K562 (cell line): ENCODE results near the gene MAGI1. TPM values are rescaled to one million over a fixed set of nuclear protein-coding genes. Genes with fewer than 3 reads are reported as not detected.

Experiments
- ATAC-seq: fragments of 200-7000 bp; cut with Tn5 transposase; 3 replicates; pipeline ENCODE4 v1.9.1; 2020; ENCODE audit warnings: moderate library complexity
- BruUV-seq: library from RNA; stranded (reverse); fragments of 400-500 nt; replicated peaks from 2 replicates; lab custom pipeline; 2021; lab: Mats Ljungman, UMichigan
- CTCF ChIA-PET: fragments of 300-600 bp; formaldehyde crosslinking; extraction: SDS; loops from one replicate; lab custom pipeline; 2021; ENCODE audit warnings: low intra/inter-chr PET ratio; lab: Yijun Ruan, JAX
- POLR2A ChIA-PET: fragments of 300-600, 350-650 bp; sonication (Branson Sonifier 250); formaldehyde crosslinking; extraction: SDS; loops from one replicate; lab custom pipeline; 2021; ENCODE audit warnings: antibody characterized with exemption, inconsistent platforms; lab: Yijun Ruan, JAX
- DNase-seq, 4 experiments: peaks; one replicate each; pipeline versions ENCODE4 v3.0.0 to v3.0.0-alpha.2; 2011 to 2018; ENCODE audit warnings: low spot score in 3 of 4, mixed read lengths in 3 of 4; ENCODE audit errors: extremely low read depth in 1 of 4
- FAIRE-seq: peaks from 2 replicates; lab custom pipeline; 2011; peaks lifted over from hg19 to GRCh38; lab: Jason Lieb, UNC
- H2AFZ ChIP-seq: 2 replicates; pipeline ENCODE4 v1.6.0; 2011; ENCODE audit warnings: low read depth, low read length, control low read depth, inconsistent platforms
- H3K27ac ChIP-seq: fragments of 200-600 bp; 3 replicates; pipeline ENCODE4 v1.8.0; 2011; ENCODE audit warnings: low read depth, mild to moderate bottlenecking, control low read depth, inconsistent platforms, low read length, moderate library complexity, mixed read lengths; ENCODE audit errors: extremely low read depth
- H3K27me3 ChIP-seq, 2 experiments: fragments of 300-600 bp in 1 of 2; 2 replicates in 1 of 2; 3 replicates in 1 of 2; pipeline versions ENCODE4 v1.6.0 to v1.8.0; 2011; ENCODE audit warnings: inconsistent platforms in 2 of 2, low read length in 2 of 2, mild to moderate bottlenecking in 1 of 2, mixed read lengths in 1 of 2, moderate library complexity in 1 of 2; ENCODE audit not compliant: control insufficient read depth in 2 of 2, insufficient read depth in 2 of 2
- H3K36me3 ChIP-seq: fragments of 300-600 bp; 3 replicates; pipeline ENCODE4 v1.8.0; 2011; ENCODE audit warnings: mild to moderate bottlenecking, low read length, inconsistent platforms; ENCODE audit not compliant: control insufficient read depth, insufficient read depth
- H3K4me1 ChIP-seq, 2 experiments: fragments of 200-600 bp in 1 of 2; replicated peaks in 1 of 2; 2 replicates in 1 of 2; 3 replicates in 1 of 2; pipeline versions ENCODE4 v1.5.1 to v1.8.0; 2011; ENCODE audit warnings: inconsistent platforms in 2 of 2, low read length in 2 of 2, mild to moderate bottlenecking in 1 of 2, mixed read lengths in 1 of 2, moderate library complexity in 1 of 2; ENCODE audit not compliant: control insufficient read depth in 2 of 2, insufficient read depth in 2 of 2
- H3K4me2 ChIP-seq: 2 replicates; pipeline ENCODE4 v1.6.1; 2011; ENCODE audit warnings: low read length, control low read depth, inconsistent platforms, mixed read lengths; ENCODE audit not compliant: insufficient read depth
- H3K4me3 ChIP-seq: fragments of 200-600 bp; sonication (generic), shearing (Covaris generic); 2 replicates; pipeline ENCODE4 v1.5.1; 2016; ENCODE audit warnings: control low read depth, inconsistent platforms
- H3K79me2 ChIP-seq: fragments of 200-600 bp; 3 replicates; pipeline ENCODE4 v1.8.0; 2011; ENCODE audit warnings: low read length, inconsistent platforms; ENCODE audit not compliant: control insufficient read depth, insufficient read depth
- H3K9ac ChIP-seq, 2 experiments: 2 replicates each; pipeline versions ENCODE4 v1.6.0 to v1.6.1; 2011; ENCODE audit warnings: low read depth in 2 of 2, low read length in 2 of 2, control low read depth in 1 of 2, inconsistent platforms in 1 of 2, mild to moderate bottlenecking in 1 of 2, mixed read lengths in 1 of 2; ENCODE audit not compliant: insufficient read depth in 1 of 2
- H3K9me1 ChIP-seq: one replicate; pipeline ENCODE4 v1.6.0; 2011; ENCODE audit warnings: inconsistent platforms, mild to moderate bottlenecking, low read length, moderate library complexity; ENCODE audit not compliant: control insufficient read depth, insufficient read depth
- H3K9me3 ChIP-seq: replicated peaks from 2 replicates; pipeline ENCODE4 v1.5.1; 2011; ENCODE audit warnings: low read depth, low read length, inconsistent platforms; ENCODE audit not compliant: control insufficient read depth, insufficient read depth
- H4K20me1 ChIP-seq: replicated peaks from 2 replicates; pipeline ENCODE4 v1.6.1; 2011; ENCODE audit warnings: low read length, inconsistent platforms, mixed read lengths; ENCODE audit not compliant: control insufficient read depth, insufficient read depth
- DIDO1 ChIP-seq: fragments of 450-650 bp; IDR thresholded peaks from 2 replicates; pipeline ENCODE4 v1.6.1; 2016; ENCODE audit warnings: low read depth, missing biosample characterization, missing genetic modification characterization
- GTF2A2 ChIP-seq: IDR thresholded peaks from 2 replicates; pipeline ENCODE4 v1.6.1; 2016; ENCODE audit warnings: mild to moderate bottlenecking, missing genetic modification characterization, missing compliant biosample characterization
- MEF2A ChIP-seq: IDR thresholded peaks from 2 replicates; pipeline ENCODE4 v1.6.1; 2011; ENCODE audit warnings: low read depth, mild to moderate bottlenecking, low read length, moderate library complexity; ENCODE audit not compliant: control insufficient read depth
- PURB ChIP-seq: sonication (generic); formaldehyde crosslinking; IDR thresholded peaks from 2 replicates; pipeline ENCODE4 v1.9.0; 2021; ENCODE audit warnings: low read depth, mild to moderate bottlenecking, missing genetic modification reagents
- SNAPC5 ChIP-seq: fragments of 250-450 bp; sonication (Bioruptor Pico); IDR thresholded peaks from 2 replicates; pipeline ENCODE4 v1.8.0; 2021; ENCODE audit warnings: moderate library complexity, mild to moderate bottlenecking, inconsistent platforms
- TARDBP ChIP-seq: fragments of 450-650 bp; IDR thresholded peaks from 2 replicates; pipeline ENCODE4 v1.6.1; 2016
- ZNF24 ChIP-seq: fragments of 450-650 bp; IDR thresholded peaks from 2 replicates; pipeline ENCODE4 v1.6.1; 2016
- ZNF57 ChIP-seq: fragments of 450-650 bp; formaldehyde crosslinking; IDR thresholded peaks from 2 replicates; pipeline ENCODE4 v1.4.0; 2020; ENCODE audit warnings: mild to moderate bottlenecking, moderate library complexity
- ZNF696 ChIP-seq: fragments of 250-450 bp; sonication (Bioruptor Pico); conservative IDR thresholded peaks from 2 replicates; pipeline ENCODE4 v1.4.0; 2020; ENCODE audit warnings: mild to moderate bottlenecking, moderate library complexity
- WGBS: fragments of 100-300 bp; shearing (Covaris generic); methylation state at CpG from one replicate; pipeline ENCODE4 v1.1.6; 2016; ENCODE audit warnings: low coverage, mixed read lengths; ENCODE audit not compliant: insufficient coverage; ENCODE audit errors: missing lambda C conversion rate; 5-methylcytosine and 5-hydroxymethylcytosine counted together
- in situ Hi-C: fragments of 300-500 bp; cut with MboI; formaldehyde crosslinking; loops from 4 replicates; pipeline ENCODE4 v1.15.0; 2018; ENCODE audit warnings: inconsistent platforms, mixed read lengths
- intact Hi-C: fragments of 100-400 bp; cut with micrococcal nuclease; formaldehyde crosslinking; loops from 2 replicates; pipeline ENCODE4 v1.14.2; 2022
- polyA plus RNA-seq, 8 experiments: library from polyadenylated mRNA; depleted of rRNA in 4 of 8; stranded (reverse) in 5 of 8; unstranded in 3 of 8; fragments of >200 nt; fragmentation: Nextera tagmentation in 2 of 8; fragmentation: Illumina TruSeq in 1 of 8; extraction: Ambion mirVana in 2 of 8; extraction: Trizol in 1 of 8; gene quantifications; 2 replicates each; pipeline versions ENCODE4 v1.2.1 to v1.2.3, GENCODE V29; 2011 to 2014; ENCODE audit warnings: inconsistent platforms in 1 of 8, missing spikeins in 1 of 8
- total RNA-seq, 7 experiments: library from RNA; depleted of rRNA in 6 of 7; stranded (reverse); fragments of >200 nt in 6 of 7; fragmentation: Illumina TruSeq in 2 of 7; extraction: Trizol in 2 of 7; gene quantifications; 2 replicates each; pipeline versions ENCODE4 v1.2.1 to v1.2.3, GENCODE V29; 2011 to 2021; ENCODE audit warnings: low replicate concordance in 1 of 7

Gene MAGI1
- total and polyA plus RNA-seq, 9 of the 15 experiments (the other 6 are each of a cell fraction or from before 2014, with no cell fraction given): 7.8 to 59.4 (median 43.2) TPM

GRCh38 chr3:65401359-65402305, 637.1 kb downstream of the MAGI1 start:
- TF ChIP-seq DIDO1 (tag) (no peak), GTF2A2 (tag) (no peak), TARDBP (no peak), MEF2A (no peak), SNAPC5 (CRISPR knock-in tag) (no peak), ZNF57 (CRISPR knock-in tag) (no peak), ZNF696 (CRISPR knock-in tag) (no peak), ZNF24 (no peak), PURB (CRISPR knock-in tag) (no peak)
- Histone ChIP-seq H3K4me2 (no peak overlapping the region), H3K27me3 (no peaks in the 10 kb centered on the region), H3K9me3 (no peaks in the 10 kb centered on the region), H3K27ac (no peak overlapping the region), H2AFZ (no peak overlapping the region), H3K4me3 (no peak overlapping the region), H3K79me2 (no peaks in the 10 kb centered on the region), H4K20me1 (no peaks in the 10 kb centered on the region), H3K36me3 (no peaks in the 10 kb centered on the region), H3K9me1 (no peaks in the 10 kb centered on the region), H3K9ac (no peak overlapping the region), H3K4me1 (no peaks in the 10 kb centered on the region)
- in situ Hi-C loops: no loop called here
- BruUV-seq: no TSS peak
- ChIA-PET POLR2A (interaction anchor here (0.6 kb wide), 1 partner anchor 467 kb away, joined by 3 read pairs; no protein-coding TSS in a partner anchor), CTCF (no interaction called here)
- WGBS: 55% methylated on average over 8 of the region's 10 CpGs
- intact Hi-C loops: no loop called here
- no peak for ATAC-seq
- no peak for FAIRE-seq
- DNase-seq: no peak
